Sigmoid colon (tissue), 7 donors: ENCODE results near the gene HIGD1A. TPM values are rescaled to one million over a fixed set of nuclear protein-coding genes. Genes with fewer than 3 reads are reported as not detected.

ENCODE experiments used
- DNase-seq: peaks from one replicate; pipeline ENCODE4 v3.0.0-alpha.2; 2019
- H3K27ac ChIP-seq, 4 donors: fragments of 200-600 bp; sonication (generic); one replicate each; pipeline ENCODE4 v1.5.1; 2016 to 2019; ENCODE audit warnings: mild to moderate bottlenecking in 1 of 4
- H3K27me3 ChIP-seq, 3 donors: fragments of 200-600 bp; sonication (generic); one replicate each; pipeline ENCODE4 v1.5.1; 2019; ENCODE audit warnings: mild to moderate bottlenecking in 1 of 3
- H3K36me3 ChIP-seq, 4 donors: fragments of 200-600 bp; sonication (generic); one replicate each; pipeline ENCODE4 v1.5.1; 2016 to 2019
- H3K4me1 ChIP-seq, 4 donors: fragments of 200-600 bp; sonication (generic); one replicate each; pipeline ENCODE4 v1.5.1; 2017 to 2019
- H3K4me3 ChIP-seq, 4 donors: fragments of 200-600 bp; sonication (generic); one replicate each; pipeline ENCODE4 v1.5.1; 2017 to 2019; ENCODE audit warnings: mild to moderate bottlenecking in 2 of 4, moderate library complexity in 1 of 4
- H3K9me3 ChIP-seq, 4 donors: fragments of 200-600 bp in 3 of 4; sonication (generic) in 3 of 4; one replicate each; pipeline versions ENCODE4 v1.5.1 to v1.6.1; 2013 to 2019
- EP300 ChIP-seq, 4 donors: sonication (generic); formaldehyde crosslinking; IDR thresholded peaks; one replicate each; pipeline ENCODE4 v1.6.1; 2017; ENCODE audit warnings: antibody characterized with exemption in 4 of 4
- POLR2A ChIP-seq, 2 donors: fragments of 450-650 bp; IDR thresholded peaks; one replicate each; pipeline ENCODE4 v1.6.1; 2016; ENCODE audit warnings: antibody characterized with exemption in 2 of 2, mild to moderate bottlenecking in 2 of 2, moderate library complexity in 2 of 2
- POLR2AphosphoS5 ChIP-seq, 4 donors: sonication (generic); formaldehyde crosslinking; IDR thresholded peaks; one replicate each; pipeline ENCODE4 v1.6.1; 2017; ENCODE audit warnings: antibody characterized with exemption in 4 of 4
- WGBS, 2 donors: extraction: QIAGEN DNeasy Blood & Tissue Kit; methylation state at CpG; one replicate each; pipeline ENCODE4 v1.1.7; 2013; 5-methylcytosine and 5-hydroxymethylcytosine counted together
- intact Hi-C: fragments of 100-400 bp; cut with DNase I; formaldehyde crosslinking; loops from one replicate; pipeline ENCODE4 v1.15.1; 2023
- polyA plus RNA-seq, 3 donors: library from polyadenylated mRNA; stranded (reverse); fragments of 200-250 nt; gene quantifications; one replicate each; pipeline ENCODE4 v1.2.3, GENCODE V29; 2013
- total RNA-seq, 4 donors: library from RNA; depleted of rRNA; stranded (reverse); fragments of >200 nt; gene quantifications; one replicate each; pipeline ENCODE4 v1.1.0, GENCODE V29; 2016
- TF ChIP-seq, protein P1 (sequence below), 4 experiments: fragments of 450-650 bp in 3 of 4; fragments of 200-600 bp in 1 of 4; IDR thresholded peaks; one replicate each; pipeline ENCODE4 v1.5.1; 2016 to 2019; ENCODE audit warnings: antibody characterized with exemption in 4 of 4, mild to moderate bottlenecking in 3 of 4, moderate library complexity in 2 of 4
- donor health status: healthy with polysubstance abuse.
- donor health status: Bipolar disorder and iron deficiency.
- donor health status: healthy.

HIGD1A gene
- total and polyA plus RNA-seq, 7 donors: 127 to 1,597 (median 272) TPM

GRCh38 chr3:42736081-42736480, 68.2 kb downstream of the HIGD1A start:
- H3K27ac ChIP-seq: no peak overlapping the region
- no peak overlapping the region for H3K4me3 ChIP-seq
- TF ChIP-seq POLR2A (IDR thresholded peaks at IDR 0.05) (no peak), POLR2AphosphoS5 (IDR thresholded peaks at IDR 0.05) (no peak), EP300 (IDR thresholded peaks at IDR 0.05) (no peak)
- TF ChIP-seq, protein P1, sequence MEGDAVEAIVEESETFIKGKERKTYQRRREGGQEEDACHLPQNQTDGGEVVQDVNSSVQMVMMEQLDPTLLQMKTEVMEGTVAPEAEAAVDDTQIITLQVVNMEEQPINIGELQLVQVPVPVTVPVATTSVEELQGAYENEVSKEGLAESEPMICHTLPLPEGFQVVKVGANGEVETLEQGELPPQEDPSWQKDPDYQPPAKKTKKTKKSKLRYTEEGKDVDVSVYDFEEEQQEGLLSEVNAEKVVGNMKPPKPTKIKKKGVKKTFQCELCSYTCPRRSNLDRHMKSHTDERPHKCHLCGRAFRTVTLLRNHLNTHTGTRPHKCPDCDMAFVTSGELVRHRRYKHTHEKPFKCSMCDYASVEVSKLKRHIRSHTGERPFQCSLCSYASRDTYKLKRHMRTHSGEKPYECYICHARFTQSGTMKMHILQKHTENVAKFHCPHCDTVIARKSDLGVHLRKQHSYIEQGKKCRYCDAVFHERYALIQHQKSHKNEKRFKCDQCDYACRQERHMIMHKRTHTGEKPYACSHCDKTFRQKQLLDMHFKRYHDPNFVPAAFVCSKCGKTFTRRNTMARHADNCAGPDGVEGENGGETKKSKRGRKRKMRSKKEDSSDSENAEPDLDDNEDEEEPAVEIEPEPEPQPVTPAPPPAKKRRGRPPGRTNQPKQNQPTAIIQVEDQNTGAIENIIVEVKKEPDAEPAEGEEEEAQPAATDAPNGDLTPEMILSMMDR (IDR thresholded peaks at IDR 0.05): no peak
- H3K36me3 ChIP-seq: no peaks in the 10 kb centered on the region
- 61 to 72% methylated on average over 1 of the region's 1 CpG for WGBS, 2 donors
- H3K4me1 ChIP-seq: no peaks in the 10 kb centered on the region
- no peaks in the 10 kb centered on the region for H3K27me3 ChIP-seq
- no peak for DNase-seq
- no peaks in the 10 kb centered on the region for H3K9me3 ChIP-seq
- intact Hi-C loops: no loop called here

DNA sequence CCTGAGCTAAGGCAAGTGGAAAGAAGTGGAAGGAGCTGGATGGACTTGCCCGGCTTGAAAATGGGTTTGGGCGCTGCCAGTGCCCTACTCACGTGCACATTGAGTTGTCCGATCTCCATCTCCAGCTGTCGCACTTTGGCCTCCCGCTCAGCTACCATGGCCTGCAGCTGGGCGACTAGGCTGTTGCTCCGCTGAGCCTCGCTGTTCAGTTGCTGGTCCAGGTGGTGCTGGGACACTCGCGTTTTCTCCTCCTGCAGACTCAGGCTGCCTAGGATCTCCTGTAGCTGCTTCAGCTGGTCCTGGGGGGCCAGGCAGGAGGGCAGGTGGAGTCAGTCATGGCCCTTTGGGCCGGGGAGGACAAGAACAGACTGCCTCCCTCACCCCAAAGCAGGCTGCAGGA, 68.7 kb downstream of the HIGD1A start:
- TF ChIP-seq POLR2AphosphoS5 (IDR thresholded peaks at IDR 0.05) (no peak), EP300 (IDR thresholded peaks at IDR 0.05) (no peak), POLR2A (IDR thresholded peaks at IDR 0.05) (no peak)
- TF ChIP-seq, protein P1 (IDR thresholded peaks at IDR 0.05): no peak
- H3K27me3 ChIP-seq: no peaks in the 10 kb centered on the region
- WGBS, 2 donors: 95 to 96% methylated on average over 12 of the region's 12 CpGs
- no peak overlapping the region for H3K27ac ChIP-seq
- intact Hi-C loops: no loop called here
- H3K36me3 ChIP-seq: no peaks in the 10 kb centered on the region
- DNase-seq: peak; percentile 56
- no peaks in the 10 kb centered on the region for H3K9me3 ChIP-seq
- no peaks in the 10 kb centered on the region for H3K4me1 ChIP-seq
- no peak overlapping the region for H3K4me3 ChIP-seq

DNA sequence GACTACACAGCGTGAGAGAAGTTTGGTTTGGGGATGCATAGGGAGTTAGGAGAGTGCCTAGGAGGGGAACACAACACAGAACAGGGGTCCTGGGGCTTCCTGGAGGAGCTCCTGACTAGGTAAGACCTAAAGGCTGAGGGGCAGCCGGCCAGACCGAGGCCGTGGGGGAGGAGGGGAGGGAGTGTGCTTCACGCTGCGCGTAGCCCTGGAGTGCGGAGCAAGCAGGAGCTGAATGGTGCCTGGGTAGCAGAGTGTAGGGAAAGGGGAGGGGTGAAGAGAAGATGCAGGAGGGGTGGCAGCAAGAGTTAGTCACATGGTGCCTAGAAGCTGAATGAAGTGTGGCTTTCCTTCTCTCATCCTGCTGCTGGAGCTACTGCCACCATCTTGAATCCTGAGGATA, 69.3 kb downstream of the HIGD1A start:
- intact Hi-C loops: no loop called here
- no peak overlapping the region for H3K4me3 ChIP-seq
- H3K27me3 ChIP-seq: no peaks in the 10 kb centered on the region
- no peak for TF ChIP-seq POLR2AphosphoS5 (IDR thresholded peaks at IDR 0.05)
- H3K4me1 ChIP-seq: no peaks in the 10 kb centered on the region
- no peaks in the 10 kb centered on the region for H3K9me3 ChIP-seq
- no peak for DNase-seq
- no peaks in the 10 kb centered on the region for H3K36me3 ChIP-seq
- H3K27ac ChIP-seq: no peak overlapping the region
- 84 to 87% methylated on average over 8 of the region's 8 CpGs for whole genome bisulfite sequencing, 2 donors

GRCh38 chr3:42734263-42734860, 69.9 kb downstream of the HIGD1A start:
- intact Hi-C loops: no loop called here
- WGBS, 2 donors: 70 to 81% methylated on average over 6 of the region's 6 CpGs
- DNase-seq: peak; percentile 52
- H3K36me3 ChIP-seq: no peaks in the 10 kb centered on the region
- no peak overlapping the region for H3K4me3 ChIP-seq
- peaks cover 0 to 4% (median 0%) of the 10 kb centered on the region in 4 donors for H3K4me1 ChIP-seq
- TF ChIP-seq, protein P1 (IDR thresholded peaks at IDR 0.05): no peak
- no peak for TF ChIP-seq POLR2A (IDR thresholded peaks at IDR 0.05)
- TF ChIP-seq EP300 (IDR thresholded peaks at IDR 0.05): no peak
- TF ChIP-seq POLR2AphosphoS5 (IDR thresholded peaks at IDR 0.05): no peak
- no peaks in the 10 kb centered on the region for H3K9me3 ChIP-seq
- H3K27ac ChIP-seq: peak overlapping the region in 1 of 4 donors; percentile 26
- H3K27me3 ChIP-seq: no peaks in the 10 kb centered on the region

DNA sequence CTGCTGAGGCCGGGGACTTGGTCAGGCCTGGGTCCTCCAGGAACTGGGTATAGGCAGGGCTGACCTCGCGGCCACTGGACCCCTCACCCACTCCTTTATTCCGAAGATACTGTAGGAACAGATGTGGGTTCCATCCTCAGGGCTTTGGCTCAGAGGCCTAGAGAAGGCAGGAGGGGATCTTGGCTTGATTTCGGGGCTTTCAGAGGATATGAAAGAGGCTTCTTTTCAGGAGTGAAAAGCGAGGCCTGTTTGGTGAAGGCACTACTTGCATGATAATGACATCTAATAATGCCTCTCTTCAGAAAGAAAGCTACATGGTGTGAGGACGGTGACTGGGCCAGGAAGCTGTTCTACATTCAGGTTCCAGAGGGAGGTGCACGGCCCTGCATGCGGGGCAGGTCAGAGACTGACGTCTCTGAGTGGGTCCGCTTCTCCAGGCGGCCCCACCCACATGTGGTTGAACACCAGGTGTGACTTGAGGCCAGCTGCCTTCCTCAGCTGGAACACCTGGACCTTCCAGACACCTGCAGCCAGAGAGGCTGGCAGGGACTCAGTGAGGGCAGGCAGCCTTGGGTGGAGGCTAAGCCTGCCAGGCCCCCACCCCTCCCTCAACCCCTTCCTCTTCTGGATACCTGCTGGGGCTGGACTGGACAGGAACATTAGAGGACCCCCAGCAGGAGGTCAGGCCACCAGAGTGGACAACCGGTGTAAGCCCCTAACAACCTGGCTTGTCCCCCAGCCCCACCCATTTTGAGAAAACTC, 70.6 kb downstream of the HIGD1A start:
- no peaks in the 10 kb centered on the region for H3K36me3 ChIP-seq
- 62 to 81% methylated on average over 13 of the region's 13 CpGs for WGBS, 2 donors
- intact Hi-C loops: no loop called here
- no peaks in the 10 kb centered on the region for H3K9me3 ChIP-seq
- no peak overlapping the region for H3K4me3 ChIP-seq
- peaks cover 0 to 4% (median 0%) of the 10 kb centered on the region in 4 donors for H3K4me1 ChIP-seq
- no peak for TF ChIP-seq POLR2AphosphoS5 (IDR thresholded peaks at IDR 0.05)
- no peak for TF ChIP-seq EP300 (IDR thresholded peaks at IDR 0.05)
- TF ChIP-seq POLR2A (IDR thresholded peaks at IDR 0.05): no peak
- TF ChIP-seq, protein P1 (IDR thresholded peaks at IDR 0.05): no peak
- no peaks in the 10 kb centered on the region for H3K27me3 ChIP-seq
- DNase-seq: peak; percentile 55
- peak overlapping the region in 2 of 4 donors; percentile 42 to 51 for H3K27ac ChIP-seq
